Brain microvascular endothelial cell (primary cell): ENCODE results near the gene TPPP2.
A peak's percentile ranks its signal among the peaks of the same experiment; 100 is the strongest.

Experiments
- DNase-seq: peaks from one replicate; pipeline ENCODE4 v3.0.0-alpha.2; 2020
- H3K27ac ChIP-seq: fragments of 250-450 bp; sonication (Bioruptor Pico); 2 replicates; pipeline ENCODE4 v1.5.1; 2020; ENCODE audit warnings: mild to moderate bottlenecking, moderate library complexity
- H3K27me3 ChIP-seq: fragments of 250-450 bp; sonication (Bioruptor Pico); replicated peaks from 2 replicates; pipeline ENCODE4 v1.5.1; 2020; ENCODE audit warnings: mild to moderate bottlenecking
- H3K36me3 ChIP-seq: fragments of 250-450 bp; sonication (Bioruptor Pico); replicated peaks from 2 replicates; pipeline ENCODE4 v1.5.1; 2020; ENCODE audit warnings: mild to moderate bottlenecking
- H3K4me3 ChIP-seq: 2 replicates; pipeline ENCODE4 v1.5.1; 2011; ENCODE audit warnings: low read depth, mild to moderate bottlenecking, control low read depth, low read length, moderate library complexity
- in situ Hi-C: cut with HindIII; loops from 2 replicates; pipeline ENCODE4 v1.10.0; 2017; ENCODE audit warnings: low sequenced_read_pairs, low pct_ligation_motif_present
- TF ChIP-seq, protein P1 (sequence below): IDR thresholded peaks from 2 replicates; pipeline ENCODE4 v1.5.1; 2011; ENCODE audit warnings: low read depth, mild to moderate bottlenecking, moderate library complexity, low read length, control low read depth, inconsistent platforms; ENCODE audit errors: missing control alignments

TPPP2 gene

DNA sequence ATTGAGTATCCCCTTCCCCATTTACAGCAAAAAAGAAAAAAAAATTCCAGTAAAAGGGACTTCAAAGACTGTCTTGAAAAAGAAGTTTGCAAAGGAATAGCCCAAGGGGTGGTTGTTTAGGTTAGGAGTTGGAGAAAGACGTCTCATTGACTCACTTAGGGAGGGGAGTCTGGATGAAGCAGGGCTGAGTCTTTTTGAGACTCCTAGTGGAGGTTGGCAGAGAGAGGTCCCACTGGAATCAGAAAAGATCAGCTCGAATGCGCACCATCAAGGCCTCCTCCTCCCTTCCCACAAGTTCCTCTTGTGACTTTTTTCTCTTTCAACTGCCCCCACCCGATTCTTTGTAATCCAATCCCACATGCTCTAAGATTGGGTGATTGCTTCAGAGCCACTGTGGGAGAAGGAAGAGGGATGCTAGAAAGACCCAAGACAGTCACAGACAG, 42.0 kb downstream of the TPPP2 start:
- in situ Hi-C loops = no loop called here
- Histone ChIP-seq H3K27me3 (no peaks in the 10 kb centered on the region), H3K27ac (peak overlapping the region; percentile 90), H3K4me3 (peak overlapping the region; percentile 83), H3K36me3 (peaks cover 41% of the 10 kb centered on the region)
- TF ChIP-seq, protein P1, sequence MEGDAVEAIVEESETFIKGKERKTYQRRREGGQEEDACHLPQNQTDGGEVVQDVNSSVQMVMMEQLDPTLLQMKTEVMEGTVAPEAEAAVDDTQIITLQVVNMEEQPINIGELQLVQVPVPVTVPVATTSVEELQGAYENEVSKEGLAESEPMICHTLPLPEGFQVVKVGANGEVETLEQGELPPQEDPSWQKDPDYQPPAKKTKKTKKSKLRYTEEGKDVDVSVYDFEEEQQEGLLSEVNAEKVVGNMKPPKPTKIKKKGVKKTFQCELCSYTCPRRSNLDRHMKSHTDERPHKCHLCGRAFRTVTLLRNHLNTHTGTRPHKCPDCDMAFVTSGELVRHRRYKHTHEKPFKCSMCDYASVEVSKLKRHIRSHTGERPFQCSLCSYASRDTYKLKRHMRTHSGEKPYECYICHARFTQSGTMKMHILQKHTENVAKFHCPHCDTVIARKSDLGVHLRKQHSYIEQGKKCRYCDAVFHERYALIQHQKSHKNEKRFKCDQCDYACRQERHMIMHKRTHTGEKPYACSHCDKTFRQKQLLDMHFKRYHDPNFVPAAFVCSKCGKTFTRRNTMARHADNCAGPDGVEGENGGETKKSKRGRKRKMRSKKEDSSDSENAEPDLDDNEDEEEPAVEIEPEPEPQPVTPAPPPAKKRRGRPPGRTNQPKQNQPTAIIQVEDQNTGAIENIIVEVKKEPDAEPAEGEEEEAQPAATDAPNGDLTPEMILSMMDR = peak; percentile 41
- peak; percentile 70 for DNase-seq

DNA sequence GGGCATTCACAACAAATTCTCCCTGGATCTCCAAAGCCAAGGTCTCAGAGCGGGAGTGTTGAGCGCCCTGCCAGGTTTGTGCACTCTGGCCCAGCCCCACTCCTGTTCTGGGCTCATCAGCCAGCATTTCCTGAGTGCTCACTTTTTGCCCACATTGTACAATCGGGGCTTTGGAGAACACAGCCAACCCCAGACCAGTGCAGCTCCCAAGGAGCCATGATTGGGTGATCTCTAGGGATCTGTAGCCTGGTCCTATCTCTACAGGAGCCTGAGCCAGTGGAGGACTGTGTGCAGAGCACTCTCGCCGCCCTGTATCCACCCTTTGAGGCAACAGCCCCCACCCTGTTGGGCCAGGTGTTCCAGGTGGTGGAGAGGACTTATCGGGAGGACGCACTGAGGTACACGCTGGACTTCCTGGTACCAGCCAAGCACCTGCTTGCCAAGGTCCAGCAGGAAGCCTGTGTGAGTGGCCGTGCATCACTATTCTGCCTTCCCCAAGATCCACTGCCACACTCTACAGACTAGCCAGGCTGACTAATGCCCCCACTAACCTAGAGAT, 42.8 kb downstream of the TPPP2 start:
- H3K4me3 ChIP-seq = no peak overlapping the region

DNA sequence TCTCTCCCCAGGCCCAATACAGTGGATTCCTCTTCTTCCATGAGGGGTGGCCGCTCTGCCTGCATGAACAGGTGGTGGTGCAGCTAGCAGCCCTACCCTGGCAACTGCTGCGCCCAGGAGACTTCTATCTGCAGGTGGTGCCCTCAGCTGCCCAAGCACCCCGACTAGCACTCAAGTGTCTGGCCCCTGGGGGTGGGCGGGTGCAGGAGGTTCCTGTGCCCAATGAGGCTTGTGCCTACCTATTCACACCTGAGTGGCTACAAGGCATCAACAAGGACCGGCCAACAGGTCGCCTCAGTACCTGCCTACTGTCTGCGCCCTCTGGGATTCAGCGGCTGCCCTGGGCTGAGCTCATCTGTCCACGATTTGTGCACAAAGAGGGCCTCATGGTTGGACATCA, 43.9 kb downstream of the TPPP2 start:
- TF ChIP-seq, protein P1 = no peak
- Histone ChIP-seq H3K27ac (no peak overlapping the region), H3K27me3 (no peaks in the 10 kb centered on the region), H3K36me3 (peaks cover 57% of the 10 kb centered on the region), H3K4me3 (no peak overlapping the region)
- DNase-seq = no peak
- in situ Hi-C loops = no loop called here

More for the DNA sequence above, 42.8 kb downstream of the TPPP2 start:
- H3K36me3 ChIP-seq = peaks cover 47% of the 10 kb centered on the region
- TF ChIP-seq, protein P1 = no peak
- in situ Hi-C loops = no loop called here
- H3K27ac ChIP-seq = peak overlapping the region; percentile 90
- H3K27me3 ChIP-seq = no peaks in the 10 kb centered on the region
- no peak for DNase-seq

DNA sequence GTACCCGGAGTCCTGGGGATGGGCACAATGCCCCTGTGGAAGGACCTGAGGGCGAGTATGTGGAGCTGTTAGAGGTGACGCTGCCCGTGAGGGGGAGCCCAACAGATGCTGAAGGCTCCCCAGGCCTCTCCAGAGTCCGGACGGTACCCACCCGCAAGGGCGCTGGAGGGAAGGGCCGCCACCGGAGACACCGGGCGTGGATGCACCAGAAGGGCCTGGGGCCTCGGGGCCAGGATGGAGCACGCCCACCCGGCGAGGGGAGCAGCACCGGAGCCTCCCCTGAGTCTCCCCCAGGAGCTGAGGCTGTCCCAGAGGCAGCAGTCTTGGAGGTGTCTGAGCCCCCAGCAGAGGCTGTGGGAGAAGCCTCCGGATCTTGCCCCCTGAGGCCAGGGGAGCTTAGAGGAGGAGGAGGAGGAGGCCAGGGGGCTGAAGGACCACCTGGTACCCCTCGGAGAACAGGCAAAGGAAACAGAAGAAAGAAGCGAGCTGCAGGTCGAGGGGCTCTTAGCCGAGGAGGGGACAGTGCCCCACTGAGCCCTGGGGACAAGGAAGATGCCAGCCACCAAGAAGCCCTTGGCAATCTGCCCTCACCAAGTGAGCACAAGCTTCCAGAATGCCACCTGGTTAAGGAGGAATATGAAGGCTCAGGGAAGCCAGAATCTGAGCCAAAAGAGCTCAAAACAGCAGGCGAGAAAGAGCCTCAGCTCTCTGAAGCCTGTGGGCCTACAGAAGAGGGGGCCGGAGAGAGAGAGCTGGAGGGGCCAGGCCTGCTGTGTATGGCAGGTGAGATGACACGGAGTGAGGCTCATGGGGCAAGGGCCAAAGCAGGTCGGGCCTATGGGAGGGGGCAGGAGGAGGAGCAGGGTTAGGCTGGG, 44.6 kb downstream of the TPPP2 start:
- TF ChIP-seq, protein P1 = no peak
- DNase-seq = no peak
- Histone ChIP-seq H3K36me3 (peaks cover 65% of the 10 kb centered on the region), H3K4me3 (no peak overlapping the region), H3K27me3 (no peaks in the 10 kb centered on the region), H3K27ac (no peak overlapping the region)
- in situ Hi-C loops = no loop called here

DNA sequence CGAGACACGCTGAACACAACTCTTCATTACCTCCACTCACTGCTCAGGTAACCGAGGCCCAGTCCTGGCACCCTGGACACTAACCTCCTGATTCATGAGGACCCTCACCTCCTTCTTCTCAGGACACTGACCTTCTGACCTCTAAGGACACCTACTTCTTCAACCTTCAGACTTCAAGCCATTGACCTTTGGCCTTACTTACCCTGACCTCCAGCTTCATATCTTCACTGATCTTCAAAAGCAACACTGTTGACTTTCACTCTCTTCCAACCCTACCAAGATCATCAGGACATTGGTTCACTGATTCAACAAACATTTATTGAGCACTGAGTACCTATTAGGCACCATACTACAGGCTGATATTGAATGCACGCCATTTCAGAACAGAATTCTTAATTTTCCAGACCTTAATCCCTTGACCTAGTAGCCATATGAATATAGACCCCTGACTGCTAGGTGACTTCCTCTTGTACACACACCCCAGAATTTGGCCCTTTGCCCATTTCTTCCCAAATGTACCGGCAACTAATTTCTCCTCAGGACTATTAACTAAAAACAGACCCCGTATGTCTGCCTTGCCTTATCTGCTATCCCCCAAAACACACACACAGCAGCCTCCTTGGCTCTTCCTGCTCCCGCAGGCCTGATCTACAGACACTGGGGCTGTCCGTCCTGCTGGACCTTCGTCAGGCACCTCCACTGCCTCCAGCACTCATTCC, 45.9 kb downstream of the TPPP2 start:
- H3K27me3 ChIP-seq = no peaks in the 10 kb centered on the region
- DNase-seq = no peak
- H3K36me3 ChIP-seq = peaks cover 77% of the 10 kb centered on the region
- TF ChIP-seq, protein P1 = no peak
- H3K27ac ChIP-seq = no peak overlapping the region
- in situ Hi-C loops = no loop called here
- no peak overlapping the region for H3K4me3 ChIP-seq
